Immature natural killer cell (primary cell): Measurements from ENCODE around the gene PLPP3. TPM values are rescaled to one million over a fixed set of nuclear protein-coding genes. Genes with fewer than 3 reads are reported as not detected.

ENCODE experiments used
- DNase-seq, 3 donors: peaks; one replicate each; pipeline ENCODE4 v3.0.0; 2022; ENCODE audit warnings: mixed read lengths in 1 of 3
- H3K27ac Mint-ChIP-seq, 6 donors: one replicate each; pipeline ENCODE4 v1.8.0; 2020; ENCODE audit warnings: mixed read lengths in 6 of 6, mild to moderate bottlenecking in 5 of 6, inconsistent platforms in 4 of 6, moderate library complexity in 3 of 6
- H3K27me3 Mint-ChIP-seq, 3 donors: one replicate each; pipeline ENCODE4 v1.8.0; 2020 to 2021; ENCODE audit warnings: low read depth in 3 of 3, mild to moderate bottlenecking in 3 of 3, mixed read lengths in 3 of 3, moderate library complexity in 3 of 3, inconsistent platforms in 1 of 3
- H3K36me3 Mint-ChIP-seq, 3 donors: one replicate each; pipeline ENCODE4 v1.8.0; 2020; ENCODE audit warnings: mixed read lengths in 3 of 3, inconsistent platforms in 2 of 3, mild to moderate bottlenecking in 2 of 3
- H3K4me1 Mint-ChIP-seq, 2 donors: one replicate each; pipeline ENCODE4 v1.8.0; 2020; ENCODE audit warnings: inconsistent platforms in 2 of 2, mild to moderate bottlenecking in 2 of 2, mixed read lengths in 2 of 2, moderate library complexity in 1 of 2
- H3K4me3 Mint-ChIP-seq, 5 donors: one replicate each; pipeline ENCODE4 v1.8.0; 2020; ENCODE audit warnings: mild to moderate bottlenecking in 5 of 5, mixed read lengths in 5 of 5, inconsistent platforms in 3 of 5, moderate library complexity in 3 of 5
- H3K9me3 Mint-ChIP-seq, 6 donors: one replicate each; pipeline ENCODE4 v1.8.0; 2020; ENCODE audit warnings: mild to moderate bottlenecking in 6 of 6, mixed read lengths in 6 of 6, inconsistent platforms in 4 of 6, moderate library complexity in 3 of 6
- polyA plus RNA-seq, 3 donors: library from polyadenylated mRNA; unstranded; fragments of 300-500 nt; fragmentation: Illumina TruSeq; gene quantifications; one replicate each; pipeline ENCODE4 v1.2.3, GENCODE V29; 2021

The PLPP3 gene
- polyA plus RNA-seq, 3 donors from 2014 or later, result not detected

- Mint-ChIP-seq H3K4me3 (no peak overlapping the region), H3K27ac (no peak overlapping the region), H3K4me1 (no peaks in the 10 kb centered on the region), H3K27me3 (peaks cover 0 to 3% (median 2%) of the 10 kb centered on the region in 3 donors), H3K9me3 (peaks cover 0 to 7% (median 0%) of the 10 kb centered on the region in 6 donors), H3K36me3 (no peaks in the 10 kb centered on the region)
- no peak for DNase-seq
These were observed 62.7 kb downstream of the PLPP3 start for GRCh38 chr1:56516539-56517252.

- no peak for DNase-seq
- Mint-ChIP-seq H3K27ac (no peak overlapping the region), H3K36me3 (no peaks in the 10 kb centered on the region), H3K9me3 (peaks cover 0 to 7% (median 0%) of the 10 kb centered on the region in 6 donors), H3K4me1 (no peaks in the 10 kb centered on the region), H3K4me3 (no peak overlapping the region), H3K27me3 (peaks cover 0 to 2% (median 2%) of the 10 kb centered on the region in 3 donors)
These were observed 63.3 kb downstream of the PLPP3 start for GRCh38 chr1:56515898-56516538.

GRCh38 chr1:56512724-56513494 lies 66.5 kb downstream of the PLPP3 start:
- H3K27me3 Mint-ChIP-seq, result peaks cover 0 to 2% (median 2%) of the 10 kb centered on the region in 3 donors
- DNase-seq, result no peak
- peaks cover 0 to 6% (median 0%) of the 10 kb centered on the region in 6 donors for H3K9me3 Mint-ChIP-seq
- no peak overlapping the region for H3K27ac Mint-ChIP-seq
- no peaks in the 10 kb centered on the region for H3K4me1 Mint-ChIP-seq
- H3K36me3 Mint-ChIP-seq, result no peaks in the 10 kb centered on the region
- H3K4me3 Mint-ChIP-seq, result no peak overlapping the region

GRCh38 chr1:56511766-56512165 lies 67.6 kb downstream of the PLPP3 start:
- H3K4me3 Mint-ChIP-seq, result no peak overlapping the region
- no peaks in the 10 kb centered on the region for H3K36me3 Mint-ChIP-seq
- H3K27me3 Mint-ChIP-seq, result peaks cover 0 to 4% (median 2%) of the 10 kb centered on the region in 3 donors
- DNase-seq, result no peak
- no peak overlapping the region for H3K27ac Mint-ChIP-seq
- no peaks in the 10 kb centered on the region for H3K4me1 Mint-ChIP-seq
- H3K9me3 Mint-ChIP-seq, result peaks cover 0 to 6% (median 0%) of the 10 kb centered on the region in 6 donors

- DNase-seq, result no peak
- no peak overlapping the region for H3K4me3 Mint-ChIP-seq
- no peaks in the 10 kb centered on the region for H3K36me3 Mint-ChIP-seq
- no peak overlapping the region for H3K27ac Mint-ChIP-seq
- peaks cover 0 to 6% (median 2%) of the 10 kb centered on the region in 3 donors for H3K27me3 Mint-ChIP-seq
- H3K9me3 Mint-ChIP-seq, result peaks cover 0 to 6% (median 0%) of the 10 kb centered on the region in 6 donors
- H3K4me1 Mint-ChIP-seq, result no peaks in the 10 kb centered on the region
These were observed 68.0 kb downstream of the PLPP3 start for GRCh38 chr1:56511364-56511763.

- H3K27me3 Mint-ChIP-seq, result peaks cover 0 to 6% (median 2%) of the 10 kb centered on the region in 3 donors
- no peak overlapping the region for H3K27ac Mint-ChIP-seq
- peaks cover 0 to 6% (median 0%) of the 10 kb centered on the region in 6 donors for H3K9me3 Mint-ChIP-seq
- H3K36me3 Mint-ChIP-seq, result no peaks in the 10 kb centered on the region
- H3K4me3 Mint-ChIP-seq, result no peak overlapping the region
- DNase-seq, result no peak
- H3K4me1 Mint-ChIP-seq, result no peaks in the 10 kb centered on the region
These were observed 68.7 kb downstream of the PLPP3 start for GRCh38 chr1:56510642-56511021.

GRCh38 chr1:56509713-56510641 lies 69.4 kb downstream of the PLPP3 start:
- no peak overlapping the region for H3K4me3 Mint-ChIP-seq
- H3K9me3 Mint-ChIP-seq, result peaks cover 0 to 6% (median 0%) of the 10 kb centered on the region in 6 donors
- no peak overlapping the region for H3K27ac Mint-ChIP-seq
- H3K36me3 Mint-ChIP-seq, result no peaks in the 10 kb centered on the region
- no peaks in the 10 kb centered on the region for H3K4me1 Mint-ChIP-seq
- H3K27me3 Mint-ChIP-seq, result peaks cover 0 to 6% (median 2%) of the 10 kb centered on the region in 3 donors
- DNase-seq, result no peak

- DNase-seq, result no peak
- Mint-ChIP-seq H3K4me3 (no peak overlapping the region), H3K27ac (no peak overlapping the region), H3K27me3 (peaks cover 2 to 6% (median 2%) of the 10 kb centered on the region in 3 donors), H3K4me1 (no peaks in the 10 kb centered on the region), H3K9me3 (peaks cover 0 to 6% (median 0%) of the 10 kb centered on the region in 6 donors), H3K36me3 (no peaks in the 10 kb centered on the region)
These were observed 70.8 kb downstream of the PLPP3 start for GRCh38 chr1:56508523-56508983.

- no peaks in the 10 kb centered on the region for H3K36me3 Mint-ChIP-seq
These were observed 71.3 kb downstream of the PLPP3 start for GRCh38 chr1:56507925-56508522.

GRCh38 chr1:56506951-56507491 lies 72.3 kb downstream of the PLPP3 start:
- Mint-ChIP-seq H3K9me3 (peaks cover 0 to 2% (median 0%) of the 10 kb centered on the region in 6 donors), H3K4me1 (no peaks in the 10 kb centered on the region), H3K27me3 (peaks cover 0 to 4% (median 2%) of the 10 kb centered on the region in 3 donors), H3K4me3 (no peak overlapping the region), H3K36me3 (no peaks in the 10 kb centered on the region), H3K27ac (no peak overlapping the region)
- no peak for DNase-seq

More at GRCh38 chr1:56507925-56508522, 71.3 kb downstream of the PLPP3 start:
- Mint-ChIP-seq H3K4me1 (no peaks in the 10 kb centered on the region), H3K27me3 (peaks cover 0 to 4% (median 2%) of the 10 kb centered on the region in 3 donors), H3K4me3 (no peak overlapping the region), H3K27ac (no peak overlapping the region), H3K9me3 (peaks cover 0 to 3% (median 0%) of the 10 kb centered on the region in 6 donors)
- no peak for DNase-seq

- Mint-ChIP-seq H3K27me3 (peaks cover 0 to 4% (median 2%) of the 10 kb centered on the region in 3 donors), H3K9me3 (peaks cover 0 to 2% (median 0%) of the 10 kb centered on the region in 6 donors), H3K27ac (no peak overlapping the region), H3K4me3 (no peak overlapping the region), H3K36me3 (no peaks in the 10 kb centered on the region), H3K4me1 (no peaks in the 10 kb centered on the region)
- DNase-seq, result no peak
These were observed 73.3 kb downstream of the PLPP3 start for GRCh38 chr1:56505792-56506743.
